Cardiac muscle cell (in vitro differentiated cells and primary cell): ENCODE data around the gene C1QTNF3. TPM values are rescaled to one million over a fixed set of nuclear protein-coding genes. Genes with fewer than 3 reads are reported as not detected.

ENCODE experiments used
- DNase-seq, 2 donors: peaks; one replicate each; pipeline versions ENCODE4 v3.0.0 to v3.0.0-alpha.2; 2010 to 2017; ENCODE audit warnings: low read depth in 1 of 2, low spot score in 1 of 2
- H3K27ac ChIP-seq: fragments of 200-600 bp; sonication (generic); 2 replicates; pipeline ENCODE4 v1.5.1; 2016
- H3K27me3 ChIP-seq: fragments of 200-600 bp; sonication (generic); 2 replicates; pipeline ENCODE4 v1.6.0; 2016; ENCODE audit warnings: control low read depth
- H3K36me3 ChIP-seq: fragments of 200-600 bp; sonication (generic); 2 replicates; pipeline ENCODE4 v1.5.1; 2016; ENCODE audit warnings: control low read depth
- H3K4me1 ChIP-seq: fragments of 200-600 bp; sonication (generic); 2 replicates; pipeline ENCODE4 v1.8.1; 2017; ENCODE audit warnings: low read depth, mild to moderate bottlenecking, mixed run types
- H3K4me3 ChIP-seq: fragments of 200-600 bp; sonication (generic); 2 replicates; pipeline ENCODE4 v1.5.1; 2016; ENCODE audit warnings: mild to moderate bottlenecking
- H3K9me3 ChIP-seq: fragments of 200-600 bp; sonication (generic); 2 replicates; pipeline ENCODE4 v1.5.1; 2017; ENCODE audit warnings: low read depth, mild to moderate bottlenecking, control low read depth
- polyA plus RNA-seq: library from polyadenylated mRNA; unstranded; fragments of >200 nt; fragmentation: Nextera tagmentation; extraction: Ambion mirVana; gene quantifications from 2 replicates; pipeline ENCODE4 v1.2.1, GENCODE V29; 2016
- total RNA-seq: library from RNA; depleted of rRNA; stranded (reverse); fragments of >200 nt; gene quantifications from 2 replicates; pipeline ENCODE4 v1.2.3, GENCODE V29; 2016
- TF ChIP-seq, protein P1 (sequence below): IDR thresholded peaks from 2 replicates; pipeline ENCODE4 v1.5.1; 2012; ENCODE audit warnings: low read depth, mild to moderate bottlenecking, low read length

The C1QTNF3 gene
- total and polyA plus RNA-seq, 2 experiments from 2014 or later = 0.91 to 4.6 TPM

DNA sequence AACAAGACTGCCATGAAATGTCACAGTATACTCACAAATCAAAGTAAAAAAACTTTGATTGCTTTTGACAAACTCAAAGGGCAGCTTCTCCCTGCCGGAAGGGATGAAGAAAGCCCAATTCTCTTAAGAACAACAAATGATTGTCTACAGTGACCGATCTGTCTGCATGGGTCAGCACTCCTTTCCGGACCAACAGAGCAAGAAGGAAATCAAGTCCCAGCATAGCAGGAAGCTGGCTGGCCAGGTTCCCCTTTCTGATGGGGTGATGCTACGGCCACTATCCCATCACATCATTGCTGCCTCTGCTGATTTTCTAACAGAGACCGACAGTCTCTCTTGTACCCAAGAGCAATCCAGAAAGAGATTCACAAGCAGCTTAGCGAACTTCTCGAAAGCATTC is 692 bp downstream of the C1QTNF3 start:
- no peak overlapping the region for H3K4me3 ChIP-seq
- no peaks in the 10 kb centered on the region for H3K9me3 ChIP-seq
- H3K27ac ChIP-seq = no peak overlapping the region
- H3K4me1 ChIP-seq = no peaks in the 10 kb centered on the region
- H3K36me3 ChIP-seq = no peaks in the 10 kb centered on the region
- DNase-seq = no peak
- no peaks in the 10 kb centered on the region for H3K27me3 ChIP-seq
- TF ChIP-seq, protein P1, sequence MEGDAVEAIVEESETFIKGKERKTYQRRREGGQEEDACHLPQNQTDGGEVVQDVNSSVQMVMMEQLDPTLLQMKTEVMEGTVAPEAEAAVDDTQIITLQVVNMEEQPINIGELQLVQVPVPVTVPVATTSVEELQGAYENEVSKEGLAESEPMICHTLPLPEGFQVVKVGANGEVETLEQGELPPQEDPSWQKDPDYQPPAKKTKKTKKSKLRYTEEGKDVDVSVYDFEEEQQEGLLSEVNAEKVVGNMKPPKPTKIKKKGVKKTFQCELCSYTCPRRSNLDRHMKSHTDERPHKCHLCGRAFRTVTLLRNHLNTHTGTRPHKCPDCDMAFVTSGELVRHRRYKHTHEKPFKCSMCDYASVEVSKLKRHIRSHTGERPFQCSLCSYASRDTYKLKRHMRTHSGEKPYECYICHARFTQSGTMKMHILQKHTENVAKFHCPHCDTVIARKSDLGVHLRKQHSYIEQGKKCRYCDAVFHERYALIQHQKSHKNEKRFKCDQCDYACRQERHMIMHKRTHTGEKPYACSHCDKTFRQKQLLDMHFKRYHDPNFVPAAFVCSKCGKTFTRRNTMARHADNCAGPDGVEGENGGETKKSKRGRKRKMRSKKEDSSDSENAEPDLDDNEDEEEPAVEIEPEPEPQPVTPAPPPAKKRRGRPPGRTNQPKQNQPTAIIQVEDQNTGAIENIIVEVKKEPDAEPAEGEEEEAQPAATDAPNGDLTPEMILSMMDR = no peak

DNA sequence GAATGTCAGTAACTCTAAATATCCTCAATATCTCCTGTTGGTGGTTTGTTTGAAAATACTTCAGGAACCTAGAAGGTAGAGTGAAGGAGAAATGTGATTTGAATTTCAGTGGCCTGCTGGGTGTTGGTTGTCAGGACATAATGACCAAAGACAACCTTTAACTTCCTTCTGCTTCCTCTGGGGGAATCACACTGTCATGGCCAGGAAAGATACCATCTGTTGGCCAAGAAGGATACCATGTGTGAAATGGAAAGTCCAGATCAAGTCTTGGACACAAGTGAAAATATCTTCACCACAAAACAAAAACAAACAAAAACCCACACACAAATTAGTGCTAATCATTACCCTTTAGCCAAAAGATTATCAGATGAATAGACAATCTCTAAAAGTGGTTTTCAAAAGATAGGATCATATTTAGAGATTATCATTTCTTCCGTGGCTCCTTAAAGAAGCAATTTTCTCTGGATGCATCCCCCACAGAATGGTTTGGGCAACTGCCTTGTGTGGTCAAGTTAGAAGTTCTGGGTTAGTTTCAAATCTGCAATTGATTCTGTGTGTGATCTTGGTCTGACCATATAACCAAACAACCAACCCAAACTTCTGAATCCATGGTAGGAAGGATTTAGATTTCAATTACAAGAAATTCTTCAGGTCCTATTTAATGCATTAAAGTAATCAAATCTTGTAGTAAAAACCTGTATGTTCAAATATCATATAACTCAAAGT is 1.6 kb downstream of the C1QTNF3 start:
- TF ChIP-seq, protein P1 = no peak
- no peak for DNase-seq
- Histone ChIP-seq H3K27ac (no peak overlapping the region), H3K9me3 (no peaks in the 10 kb centered on the region), H3K36me3 (no peaks in the 10 kb centered on the region), H3K4me3 (no peak overlapping the region), H3K4me1 (no peaks in the 10 kb centered on the region), H3K27me3 (no peaks in the 10 kb centered on the region)

DNA sequence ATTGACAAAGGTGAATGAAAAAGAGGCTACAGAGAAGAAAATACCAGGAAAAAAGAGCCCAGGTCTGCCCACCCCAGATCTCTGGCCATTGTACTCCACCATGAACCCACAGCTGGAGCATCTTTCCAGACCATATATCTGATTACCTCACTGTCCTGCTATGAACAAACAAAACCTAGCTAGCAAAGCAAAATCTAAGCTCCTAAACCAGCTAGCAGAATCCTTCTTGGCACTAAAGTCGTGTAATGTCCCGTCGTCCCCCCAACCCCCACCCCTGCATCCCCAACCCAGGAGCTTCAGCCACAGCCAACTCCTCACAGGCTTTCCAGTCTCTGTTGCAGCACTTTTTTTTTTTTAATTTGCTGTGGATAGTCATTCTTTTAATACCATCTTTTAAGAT is 2.5 kb downstream of the C1QTNF3 start:
- no peak for DNase-seq
- Histone ChIP-seq H3K27me3 (no peaks in the 10 kb centered on the region), H3K4me1 (no peaks in the 10 kb centered on the region), H3K27ac (no peak overlapping the region), H3K9me3 (no peaks in the 10 kb centered on the region), H3K4me3 (no peak overlapping the region), H3K36me3 (no peaks in the 10 kb centered on the region)
- TF ChIP-seq, protein P1 = no peak

DNA sequence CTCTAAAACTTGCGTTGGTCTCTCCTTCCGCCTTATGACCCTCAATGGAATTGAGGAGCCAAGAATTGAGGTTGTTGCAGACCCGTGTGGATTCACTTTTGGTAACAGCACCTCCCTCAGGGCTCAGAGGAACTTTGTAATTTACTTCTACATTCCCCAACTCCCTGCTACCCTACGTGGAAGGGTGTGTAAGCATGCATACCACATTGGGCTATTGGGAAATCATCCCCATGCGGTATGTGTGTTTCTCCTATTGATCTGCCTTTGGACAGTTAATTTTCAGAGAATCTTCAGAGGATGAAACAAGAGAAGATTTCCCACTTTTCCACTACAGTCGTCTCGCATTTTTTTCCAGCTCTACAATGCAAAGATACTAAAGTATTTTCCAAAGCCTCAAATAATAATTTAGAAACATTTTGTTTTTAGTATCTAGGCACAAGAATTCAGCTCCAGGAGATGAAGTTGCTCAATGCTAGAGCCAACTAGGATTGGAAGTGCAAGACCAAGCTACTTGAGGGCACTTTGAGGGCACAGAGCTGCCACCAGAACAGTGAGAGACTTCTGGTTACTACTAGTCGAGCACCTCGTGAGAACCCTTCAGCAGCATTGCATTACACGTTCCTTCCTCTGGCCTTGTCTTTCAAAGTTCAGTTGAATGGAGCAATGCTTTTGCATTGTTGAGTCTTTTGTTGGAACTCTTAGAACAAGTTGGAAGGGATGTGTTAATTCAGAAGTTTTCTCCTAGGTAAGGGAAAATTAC is 3.4 kb downstream of the C1QTNF3 start:
- no peak for DNase-seq
- Histone ChIP-seq H3K9me3 (no peaks in the 10 kb centered on the region), H3K4me3 (no peak overlapping the region), H3K27me3 (no peaks in the 10 kb centered on the region), H3K27ac (no peak overlapping the region), H3K4me1 (no peaks in the 10 kb centered on the region), H3K36me3 (no peaks in the 10 kb centered on the region)
- TF ChIP-seq, protein P1 = no peak

DNA sequence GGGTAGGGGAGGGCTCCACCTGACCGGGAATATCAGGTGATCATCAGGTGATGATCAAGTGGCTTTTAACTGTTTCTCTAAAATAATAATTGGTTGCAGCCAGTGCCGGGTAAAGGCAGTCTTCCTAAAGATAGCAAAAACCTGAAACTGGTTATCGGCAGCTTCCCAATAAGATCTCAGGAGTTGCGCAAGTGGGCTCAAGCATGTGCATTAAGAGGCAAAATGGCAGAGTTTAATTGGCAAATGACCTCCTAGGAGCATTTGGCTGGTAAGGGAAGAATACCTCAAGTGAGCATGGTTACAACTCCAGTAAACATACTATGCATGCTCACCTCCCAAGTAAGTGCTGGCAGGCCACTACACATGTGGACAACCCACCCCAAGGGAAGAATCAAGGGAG is 4.2 kb downstream of the C1QTNF3 start:
- H3K36me3 ChIP-seq = no peaks in the 10 kb centered on the region
- no peaks in the 10 kb centered on the region for H3K4me1 ChIP-seq
- DNase-seq = no peak
- no peak overlapping the region for H3K4me3 ChIP-seq
- H3K27ac ChIP-seq = no peak overlapping the region
- TF ChIP-seq, protein P1 = no peak
- no peaks in the 10 kb centered on the region for H3K9me3 ChIP-seq
- H3K27me3 ChIP-seq = no peaks in the 10 kb centered on the region
